Measurements from ENCODE around the gene C11orf16.
"Not testable (repeated sequence)": the region's sequence is repeated elsewhere in the genome, so short reads cannot be mapped to it uniquely, and the experiment has no call there.

The C11orf16 gene

DNA sequence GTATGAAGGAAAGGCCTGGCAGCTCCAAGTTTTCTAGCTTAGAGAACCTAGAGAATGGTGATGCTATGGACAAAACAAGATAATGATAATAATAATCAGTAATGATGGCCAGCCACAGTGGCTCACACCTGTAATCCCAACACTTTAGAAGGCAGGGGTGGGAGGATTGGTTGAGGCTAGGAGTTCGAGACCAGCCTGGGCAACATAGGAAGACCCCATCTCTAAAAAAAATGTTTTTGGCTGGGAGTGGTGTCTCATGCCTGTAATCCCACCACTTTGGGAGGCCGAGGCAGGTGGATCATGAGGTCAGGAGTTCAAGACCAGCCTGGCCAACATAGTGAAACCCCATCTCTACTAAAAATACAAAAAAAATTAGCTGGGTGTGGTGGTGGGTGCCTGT is 3.0 kb upstream of the C11orf16 start:
- DNase-seq = not testable (repeated sequence)

DNA sequence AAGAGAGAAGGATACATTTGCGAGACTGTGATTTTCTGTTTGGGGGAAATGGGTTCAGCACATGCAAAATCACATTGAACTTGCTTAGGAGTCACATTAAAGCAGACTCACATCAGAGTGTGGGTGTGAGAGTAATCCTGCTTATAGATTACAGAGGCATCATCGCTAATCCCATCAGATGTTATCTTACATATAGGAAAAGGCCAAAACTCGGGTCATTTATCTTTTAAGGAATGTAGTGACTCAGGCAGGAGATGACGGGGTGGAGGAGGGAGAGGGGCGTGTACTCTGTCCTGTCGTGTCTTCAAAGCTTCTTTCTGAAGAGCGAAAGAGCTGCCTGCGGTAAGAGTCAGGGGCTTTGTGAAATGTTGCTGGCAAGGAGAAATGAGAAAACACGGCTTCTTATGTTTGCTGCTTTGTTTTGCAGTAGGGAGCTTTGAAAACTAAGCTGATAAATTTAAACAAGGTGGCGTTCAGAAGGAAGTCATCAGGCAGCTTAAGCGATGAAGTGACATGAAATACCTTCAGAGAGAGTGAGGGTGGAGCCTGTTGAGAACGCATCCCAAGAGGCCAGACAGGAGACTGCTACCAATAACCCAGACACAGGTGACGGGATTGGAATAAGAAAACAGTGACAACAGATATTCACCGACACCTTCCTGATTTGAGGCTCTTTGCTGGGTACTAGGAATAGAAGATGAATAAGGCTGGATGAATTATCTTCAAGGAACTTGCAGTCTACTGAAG is 2.2 kb upstream of the C11orf16 start:
- DNase-seq = no peak

DNA sequence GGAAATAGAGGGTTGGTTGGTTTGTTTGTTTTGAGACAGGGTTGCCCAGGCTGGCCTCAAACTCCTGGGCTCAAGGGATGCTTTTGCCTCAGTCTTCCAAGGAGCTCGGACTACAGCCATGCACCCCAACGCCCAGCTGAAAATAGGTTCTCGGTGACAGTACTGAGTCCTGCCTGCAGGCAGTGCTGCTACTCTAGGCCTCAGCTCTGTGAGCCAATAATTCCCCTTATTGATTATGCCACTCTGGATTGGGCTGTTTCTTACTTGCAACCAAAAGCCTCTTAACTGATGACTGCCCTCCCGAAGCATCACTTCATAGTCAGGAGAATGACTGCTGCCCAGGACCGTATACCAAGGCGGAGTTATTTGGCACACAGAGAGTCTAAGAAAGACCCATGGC is 1.2 kb upstream of the C11orf16 start:
- no peak for DNase-seq

DNA sequence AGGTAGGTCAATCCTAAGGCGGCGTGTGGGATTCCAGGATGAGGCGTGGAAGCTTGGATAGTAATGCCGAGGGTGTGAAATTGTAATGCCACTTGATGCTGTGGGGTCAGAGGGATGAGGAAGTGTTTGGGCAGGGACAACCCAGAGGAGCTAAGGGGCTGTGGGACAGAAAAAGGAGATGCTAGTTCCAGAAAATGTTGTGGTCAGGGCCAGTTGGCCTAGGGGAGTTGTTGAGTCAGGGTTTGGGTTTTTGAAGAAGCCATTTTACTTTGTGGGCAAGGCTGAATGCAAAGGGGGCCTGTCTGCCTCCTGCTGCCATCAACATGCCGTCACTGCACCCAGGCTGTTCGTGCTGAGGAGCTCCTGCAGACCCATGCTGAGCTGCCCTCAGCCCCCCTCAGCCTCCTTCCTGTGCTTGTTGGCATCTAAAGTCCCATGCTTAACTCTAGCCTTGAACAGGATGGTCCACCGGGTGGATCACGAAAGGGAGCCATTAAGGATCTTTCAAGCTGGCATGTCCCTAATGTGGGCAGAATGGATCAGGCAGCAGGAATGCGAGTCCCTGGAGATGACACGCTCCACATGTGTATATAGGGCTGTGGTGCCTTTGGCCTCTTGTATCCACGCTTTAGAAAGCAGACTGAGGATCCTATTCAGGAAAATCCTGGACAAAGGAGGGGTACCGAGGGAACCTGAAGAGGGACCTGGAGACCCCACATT is 2.1 kb downstream of the C11orf16 start:
- no peak for DNase-seq

DNA sequence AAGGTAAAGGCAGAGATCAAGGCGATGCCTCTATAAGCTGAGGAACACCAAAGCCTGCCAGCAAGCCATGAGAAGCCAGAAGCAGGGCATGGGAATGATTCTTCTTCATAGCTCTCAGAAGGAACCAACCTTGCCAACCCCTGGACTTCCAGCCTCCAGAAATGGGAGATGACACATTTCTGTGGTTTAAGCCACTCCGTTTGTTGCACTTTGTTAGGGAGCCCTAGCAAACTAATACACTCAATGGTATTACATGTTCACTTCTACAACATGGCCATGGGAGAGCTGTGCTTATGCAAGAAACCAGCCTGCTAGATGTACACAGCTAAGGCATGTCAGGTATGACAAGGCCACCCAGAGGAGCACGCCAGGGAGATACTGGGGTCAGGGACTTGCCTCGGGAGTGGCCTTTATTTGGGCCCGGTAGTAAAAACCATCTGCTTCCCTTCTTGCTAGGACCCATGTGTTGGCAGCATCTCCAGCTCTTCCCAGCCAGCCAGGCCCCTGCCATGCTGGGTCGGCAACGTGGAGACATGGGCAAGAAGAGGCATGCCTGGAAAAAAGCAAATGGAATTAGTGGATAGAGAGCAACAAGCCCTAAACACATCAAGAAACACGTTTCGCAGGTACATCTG is 3.6 kb downstream of the C11orf16 start:
- no peak for DNase-seq

DNA sequence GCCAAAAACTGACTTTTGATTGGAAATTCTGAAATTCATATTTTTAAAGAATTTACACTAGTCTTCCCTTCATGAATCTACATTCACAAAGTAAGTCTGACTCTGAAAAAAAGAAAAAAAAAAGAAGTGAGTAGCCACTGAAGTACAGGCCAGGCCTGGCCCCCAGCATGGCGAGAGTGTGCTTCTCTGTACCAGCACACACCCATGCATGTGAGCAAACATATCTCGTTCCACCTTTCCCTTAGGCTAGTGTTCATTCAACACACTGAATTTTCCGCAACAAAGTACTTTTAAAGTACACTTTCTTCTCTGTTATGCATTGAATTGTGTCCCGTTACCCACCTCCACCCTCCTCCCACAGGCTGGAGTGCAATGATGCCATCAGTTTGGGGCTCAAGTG is 4.5 kb downstream of the C11orf16 start:
- DNase-seq = no peak

DNA sequence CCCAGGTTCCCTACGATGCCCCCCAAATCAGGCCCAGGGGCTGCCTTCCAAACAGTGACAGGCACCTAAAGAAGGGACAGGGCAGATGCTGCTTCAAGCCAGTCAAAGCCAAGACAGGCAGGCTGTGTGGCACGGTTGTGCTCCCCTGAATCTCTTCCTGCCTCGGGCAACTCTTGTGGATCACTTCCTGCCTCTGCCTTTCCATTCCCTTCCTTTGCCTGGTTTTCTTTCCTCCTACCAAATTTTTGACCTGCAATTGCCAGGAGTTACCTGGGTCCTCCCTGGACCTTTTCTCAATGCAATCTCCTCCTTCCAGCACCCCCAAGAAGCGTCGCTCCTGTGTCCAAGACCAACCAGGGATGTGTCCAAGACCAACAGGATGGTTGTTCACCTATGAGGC is 5.5 kb downstream of the C11orf16 start:
- DNase-seq = no peak

DNA sequence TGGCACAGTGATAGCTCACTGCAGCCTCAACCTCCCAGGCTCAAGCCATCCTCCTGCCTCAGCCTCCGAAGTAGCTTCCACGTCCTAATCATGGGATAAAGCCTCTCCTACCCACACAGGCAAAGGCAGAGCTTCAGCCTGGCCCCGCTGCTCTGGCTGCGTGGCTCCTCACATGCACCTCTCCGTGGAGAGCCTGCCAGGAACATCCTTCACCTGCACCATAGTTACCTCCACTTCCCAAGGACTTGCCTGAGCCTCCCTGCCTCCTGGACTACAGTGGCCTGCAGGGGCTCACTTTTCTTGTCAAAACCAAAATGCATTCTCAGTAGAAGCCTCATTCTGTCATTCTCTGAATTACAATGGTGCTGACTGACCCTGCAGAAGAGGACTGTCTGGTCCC is 6.5 kb downstream of the C11orf16 start:
- DNase-seq = no peak

DNA sequence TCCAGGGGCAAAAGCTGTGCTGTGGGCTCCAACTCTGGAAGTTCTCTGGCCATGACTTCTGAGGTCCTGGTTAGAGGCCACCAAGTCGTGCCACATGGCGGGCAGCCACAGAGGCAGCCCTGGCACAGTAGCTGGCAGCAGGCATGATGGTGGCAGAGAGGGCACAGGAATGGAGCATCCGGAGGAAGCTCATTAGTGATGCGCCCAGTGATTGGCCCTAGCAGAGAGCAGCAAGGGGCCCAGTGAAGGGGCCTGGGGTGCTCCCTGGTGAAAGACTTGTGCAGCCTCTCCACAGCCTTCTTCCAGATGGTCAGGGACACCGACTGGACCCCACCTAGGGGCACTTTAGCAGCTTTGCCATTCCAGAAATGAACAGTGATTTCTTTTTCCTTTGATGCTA is 7.0 kb downstream of the C11orf16 start:
- no peak for DNase-seq

DNA sequence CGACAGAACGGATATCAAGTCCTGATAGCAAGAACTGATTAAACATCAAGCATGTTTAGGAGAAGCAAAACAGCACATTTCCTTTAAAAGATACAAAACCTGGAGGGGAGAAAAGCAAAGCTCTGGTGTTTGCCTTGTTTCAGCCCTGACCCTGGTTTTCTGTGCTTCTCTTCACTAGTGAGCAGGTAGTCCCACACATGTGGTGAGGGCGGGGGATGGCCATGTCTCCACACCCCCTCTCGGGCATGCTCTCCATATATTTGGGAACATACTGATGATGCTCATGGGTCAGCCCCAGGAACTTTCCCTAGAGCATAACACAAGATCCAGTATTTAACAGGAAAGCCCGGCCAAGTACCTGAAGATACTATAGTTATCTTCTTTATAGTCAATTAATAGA is 10.1 kb downstream of the C11orf16 start:
- DNase-seq = no peak

DNA sequence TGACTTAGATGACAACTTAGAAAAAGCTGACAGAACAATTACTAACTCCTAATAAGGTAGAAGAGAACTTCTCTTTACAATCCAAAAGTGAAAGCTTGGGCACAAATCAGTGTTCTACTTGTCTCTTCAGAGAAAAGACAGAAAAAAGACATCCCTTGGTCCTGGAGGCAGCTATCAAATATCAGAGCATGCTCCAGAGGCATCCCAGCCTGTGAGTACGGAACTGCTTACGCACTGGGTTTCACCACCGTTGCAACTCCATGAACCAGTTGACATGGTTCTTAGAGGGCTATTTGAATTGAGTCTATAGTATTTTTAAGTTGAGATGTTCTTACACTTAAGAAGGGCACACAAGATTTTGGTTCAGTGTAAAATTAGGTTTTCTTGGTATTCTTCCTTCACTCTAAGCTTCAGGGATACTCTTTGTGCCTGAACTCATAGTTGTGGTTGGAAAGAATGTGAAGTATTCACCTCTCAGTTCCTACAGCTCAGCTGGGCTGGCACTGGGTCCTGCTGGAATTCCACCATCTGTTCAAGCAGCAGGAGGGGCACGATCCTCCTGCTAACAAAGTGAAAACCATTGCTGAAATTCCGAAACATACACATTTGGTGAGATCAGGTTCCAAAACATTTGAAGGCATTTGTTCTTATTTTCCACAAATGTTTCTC is 15.5 kb downstream of the C11orf16 start:
- no peak for DNase-seq

DNA sequence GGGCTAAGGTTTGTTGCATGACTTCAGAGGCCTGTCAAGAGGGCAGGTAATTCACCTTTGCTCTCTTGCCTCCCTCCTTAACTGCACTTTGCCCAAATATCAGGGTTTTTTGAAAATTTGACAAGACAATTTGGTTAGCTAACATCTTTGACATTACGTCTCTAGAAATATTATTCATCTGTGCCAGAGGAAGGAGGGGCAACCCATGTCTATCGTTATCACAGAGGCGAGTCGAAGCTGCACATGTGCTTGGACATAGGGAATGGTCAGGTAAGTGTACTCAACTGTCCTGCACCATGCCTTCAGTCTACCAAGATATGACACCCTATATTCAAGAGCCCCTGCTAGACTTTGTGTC is 18.1 kb downstream of the C11orf16 start:
- no peak for DNase-seq

DNA sequence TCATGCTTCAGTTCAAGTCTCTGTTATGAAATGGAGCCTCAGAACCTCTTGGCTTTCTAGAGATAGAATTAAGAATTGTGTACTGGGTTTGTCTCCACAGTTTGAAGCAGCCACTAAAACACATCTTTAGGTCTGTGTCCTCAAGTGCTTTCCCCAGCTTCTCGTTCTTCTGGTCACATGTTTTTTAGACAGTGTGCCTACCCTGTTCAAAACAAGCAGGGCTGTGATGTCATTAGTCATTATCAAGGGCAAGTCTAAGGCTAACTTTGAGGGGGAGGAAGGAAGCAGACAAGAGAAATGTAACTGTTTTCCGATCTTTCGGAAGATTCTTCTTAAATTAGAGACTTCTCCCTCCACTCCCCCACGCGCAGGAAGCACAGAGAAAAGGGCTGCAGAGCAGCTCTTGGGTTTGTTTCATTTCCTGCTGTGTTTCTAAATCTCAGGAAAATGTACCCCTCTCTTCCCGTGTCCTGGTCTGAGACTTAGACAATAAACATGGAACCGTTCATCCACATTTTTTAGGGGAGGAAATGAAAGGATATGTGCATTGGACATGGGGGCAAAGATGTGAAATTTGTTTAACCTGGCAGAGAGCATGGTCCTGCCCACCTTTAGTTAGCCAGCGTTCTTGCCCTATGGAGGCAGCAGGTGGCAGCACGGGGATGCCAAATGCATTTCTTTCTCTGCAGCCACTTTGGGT is 18.6 kb downstream of the C11orf16 start:
- DNase-seq = peak; percentile 43

DNA sequence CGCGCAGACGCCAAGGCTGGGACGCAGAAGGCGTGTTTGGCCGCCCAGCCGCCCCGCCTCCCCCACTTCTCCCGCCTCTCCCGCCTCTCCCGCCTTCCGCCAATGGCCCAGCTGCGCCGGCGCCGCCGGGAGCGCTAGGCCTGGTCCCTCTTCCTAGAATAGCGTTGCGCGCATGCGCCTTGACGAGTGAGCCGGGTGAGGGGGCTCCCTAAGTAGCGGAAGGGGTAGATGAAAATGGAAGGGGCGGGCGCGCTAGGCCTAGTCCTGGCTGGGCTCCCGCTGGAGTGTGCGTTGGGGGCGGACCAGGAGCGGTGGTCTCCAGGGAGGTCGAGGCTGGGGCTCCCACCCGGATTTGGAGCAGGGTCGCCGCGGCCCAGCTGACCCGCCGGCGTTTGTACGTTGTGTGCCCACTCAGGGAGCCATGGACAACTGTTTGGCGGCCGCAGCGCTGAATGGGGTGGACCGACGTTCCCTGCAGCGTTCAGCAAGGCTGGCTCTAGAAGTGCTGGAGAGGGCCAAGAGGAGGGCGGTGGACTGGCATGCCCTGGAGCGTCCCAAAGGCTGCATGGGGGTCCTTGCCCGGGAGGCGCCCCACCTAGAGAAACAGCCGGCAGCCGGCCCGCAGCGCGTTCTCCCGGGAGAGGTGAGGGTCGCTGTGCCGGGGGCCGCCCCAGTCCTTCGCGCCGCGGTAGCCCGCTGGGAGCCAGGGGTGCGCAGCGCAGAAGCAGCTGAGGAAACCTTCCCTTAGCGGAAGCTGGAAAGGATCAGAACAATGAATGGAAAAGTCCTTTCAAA is 21.5 kb downstream of the C11orf16 start, which contains the start of gene AKIP1:
Gene AKIP1 (plus strand): TSS at position 161 of the 795 bp plus-strand sequence. CDS start 261 bp downstream, at position 422.
- peak; percentile 64 for DNase-seq

DNA sequence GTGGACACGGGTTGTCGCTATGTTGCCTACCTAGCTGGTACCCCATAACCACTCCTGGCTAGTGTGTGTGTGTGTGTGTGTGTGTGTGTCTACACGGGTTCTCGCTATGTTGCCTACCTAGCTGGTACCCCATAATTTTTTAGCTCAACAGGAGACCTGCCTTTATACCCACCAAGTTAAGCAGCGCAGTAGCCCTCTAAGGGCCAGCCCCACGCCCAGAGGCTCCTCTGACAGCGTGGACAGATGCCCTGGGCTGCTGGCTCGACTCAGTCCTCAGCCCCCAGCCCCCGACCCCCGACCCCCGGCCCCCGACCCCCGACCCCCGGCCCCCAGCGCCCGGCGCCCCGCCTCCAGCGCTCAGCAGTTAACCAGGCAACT is 22.1 kb downstream of the C11orf16 start:
- no peak for DNase-seq

DNA sequence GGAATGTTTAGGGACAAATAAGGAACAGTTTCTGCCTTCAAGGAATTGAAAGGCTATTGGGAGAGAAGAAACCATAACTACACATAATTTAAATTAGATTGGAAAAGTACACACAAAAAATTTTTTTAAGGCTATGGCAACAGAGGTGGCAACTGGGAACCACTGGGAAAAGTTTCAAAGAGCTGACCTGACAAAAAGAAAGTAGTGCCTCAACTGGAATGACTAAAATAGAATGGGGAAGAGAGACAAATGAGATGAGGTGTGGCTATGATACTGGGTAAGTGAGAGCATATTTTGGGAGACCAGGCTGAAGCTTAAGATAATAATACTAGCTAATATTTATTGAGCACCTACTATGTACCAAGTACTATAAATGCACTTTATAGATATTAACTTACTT is 24.6 kb downstream of the C11orf16 start:
- DNase-seq = no peak

DNA sequence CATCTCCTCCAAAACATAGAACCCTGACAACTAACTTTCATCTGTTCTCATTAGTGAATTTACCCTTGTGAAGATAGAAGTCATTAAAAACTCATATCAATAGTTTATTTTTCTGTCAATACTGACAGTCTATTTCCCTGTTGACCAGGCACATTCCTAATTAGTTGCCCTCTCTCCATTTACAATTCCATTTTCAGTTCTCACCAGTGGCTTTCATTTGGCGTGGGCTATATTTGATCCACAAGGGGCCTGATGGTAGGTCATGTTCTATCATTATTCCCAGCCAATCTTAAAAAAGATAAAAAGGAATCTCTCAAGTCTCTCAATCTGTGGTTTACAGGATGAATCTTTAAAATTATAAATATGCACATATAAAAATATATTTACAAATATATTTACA is 25.6 kb downstream of the C11orf16 start:
- no peak for DNase-seq

DNA sequence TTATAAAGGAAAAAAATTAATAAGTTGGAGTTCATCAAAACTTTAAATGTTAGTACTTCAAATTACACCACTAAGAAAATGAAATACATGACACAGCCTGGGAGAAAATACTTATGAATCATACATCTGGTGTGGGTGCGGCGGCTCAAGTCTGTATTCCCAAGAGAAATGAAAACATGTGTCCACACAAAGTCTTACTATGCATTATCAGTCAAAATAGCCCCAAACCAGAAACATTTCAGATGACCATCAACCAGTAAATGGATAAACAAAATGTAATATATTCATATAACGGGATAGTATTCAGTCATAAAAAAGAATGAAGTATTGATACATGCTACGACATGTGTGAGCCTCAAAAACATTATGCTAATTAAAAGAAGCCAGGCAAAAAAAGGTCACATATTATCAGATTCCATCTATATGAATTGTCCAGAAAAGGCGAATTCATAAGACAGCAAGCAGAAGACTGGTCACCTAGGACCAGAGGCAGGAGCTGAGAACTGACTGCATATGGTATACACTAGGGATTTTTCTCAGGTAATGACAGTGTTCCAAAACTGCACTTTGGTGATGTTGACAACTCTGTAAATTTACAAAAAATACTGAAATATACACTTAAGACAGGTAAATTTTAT is 27.1 kb downstream of the C11orf16 start:
- DNase-seq = no peak

DNA sequence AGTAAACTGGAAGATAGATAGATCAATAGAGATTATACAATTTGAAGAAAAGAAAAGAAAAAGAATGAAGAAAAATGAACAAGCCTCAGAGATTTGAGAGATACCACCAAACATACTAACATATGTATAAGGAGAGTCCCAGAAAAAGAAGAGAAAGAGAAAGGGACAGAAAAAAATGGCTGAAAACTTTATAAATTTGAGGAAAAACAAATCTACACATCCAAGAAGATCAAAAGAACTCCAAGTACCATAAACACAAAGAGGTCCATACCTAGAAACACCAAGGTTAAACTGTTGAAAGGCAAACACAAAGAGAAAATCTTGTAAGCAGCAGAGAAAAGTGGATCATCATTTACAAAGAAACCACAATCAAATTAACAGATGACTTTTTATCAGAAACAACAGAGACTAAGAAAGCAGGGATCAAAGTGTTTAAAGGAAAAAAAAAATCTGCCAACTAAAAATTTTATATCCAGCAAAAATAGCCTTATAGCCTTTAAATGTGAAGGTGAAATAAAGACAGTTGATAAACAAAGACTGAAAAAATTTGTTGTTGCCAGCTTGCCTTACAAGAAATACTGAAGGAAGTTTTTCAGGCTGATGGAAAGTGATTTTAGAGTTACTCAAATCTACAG is 33.5 kb downstream of the C11orf16 start:
- DNase-seq = no peak

DNA sequence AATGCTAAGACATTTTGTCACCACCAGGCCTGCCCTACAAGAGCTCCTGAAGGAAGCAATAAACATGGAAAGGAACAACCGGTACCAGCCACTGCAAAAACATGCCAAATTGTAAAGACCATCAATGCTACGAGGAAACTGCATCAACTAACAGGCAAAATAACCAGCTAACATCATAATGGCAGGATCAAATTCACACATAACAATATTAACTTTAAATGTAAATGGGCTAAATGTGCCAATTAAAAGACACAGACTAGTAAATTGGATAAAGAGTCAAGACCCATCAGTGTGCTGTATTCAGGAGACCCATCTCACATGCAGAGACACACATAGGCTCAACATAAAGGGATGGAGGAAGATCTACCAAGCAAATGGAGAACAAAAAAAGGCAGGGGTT is 41.6 kb downstream of the C11orf16 start:
- not testable (repeated sequence) for DNase-seq

DNA sequence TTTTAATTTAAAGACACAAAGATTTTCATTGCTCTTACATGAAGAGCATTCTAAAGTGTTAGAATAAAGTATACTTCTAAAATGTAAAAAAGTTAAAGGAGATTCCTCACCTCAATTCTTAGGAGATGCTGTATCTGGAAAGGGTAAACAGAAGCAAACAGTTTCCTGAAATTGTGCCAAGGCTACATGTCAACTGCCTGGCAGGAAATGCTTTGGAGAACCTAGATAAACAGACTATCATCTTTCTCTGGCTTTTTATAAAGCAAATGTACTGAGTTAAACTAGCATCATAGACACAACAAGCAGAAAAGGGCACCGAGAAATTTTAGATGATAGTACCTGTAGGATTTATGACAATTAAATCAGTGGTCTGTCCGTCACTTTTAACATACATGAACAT is 46.4 kb downstream of the C11orf16 start:
- no peak for DNase-seq

Data from activated CD4-positive, alpha-beta T cell treated with anti-CD3 and anti-CD28 coated beads, Interleukin-2, amount 50 U/mL, for 1 hour (primary cell).